Activated T-helper 2 cell treated with anti-CD3 and anti-CD28 coated beads, Interferon-gamma antibody, Interleukin-2, Interleukin-4, amounts not matched to agents 10 μg/mL and 5 μg/mL and 100 μg/mL, durations not matched to agents 14 hours and 24 hours and 36 hours (primary cell): ENCODE measurements around the gene SKAP1. TPM values are rescaled to one million over a fixed set of nuclear protein-coding genes. Genes with fewer than 3 reads are reported as not detected.

Experiments
- DNase-seq: peaks from one replicate; pipeline ENCODE4 v3.0.0; 2021; ENCODE audit warnings: low spot score
- H3K27ac Mint-ChIP-seq: one replicate; pipeline ENCODE4 v1.8.0; 2021; ENCODE audit warnings: mixed read lengths
- H3K27me3 Mint-ChIP-seq: one replicate; pipeline ENCODE4 v1.8.0; 2021; ENCODE audit warnings: low read depth, mixed read lengths
- H3K36me3 Mint-ChIP-seq: one replicate; pipeline ENCODE4 v1.8.0; 2021; ENCODE audit warnings: low read depth, mixed read lengths
- H3K4me1 Mint-ChIP-seq: one replicate; pipeline ENCODE4 v1.8.0; 2021; ENCODE audit warnings: low read depth, mixed read lengths
- H3K4me3 Mint-ChIP-seq: one replicate; pipeline ENCODE4 v1.8.0; 2021; ENCODE audit warnings: low read depth, mild to moderate bottlenecking, moderate library complexity, mixed read lengths
- H3K9me3 Mint-ChIP-seq: one replicate; pipeline ENCODE4 v1.8.0; 2021; ENCODE audit warnings: mixed read lengths
- intact Hi-C: fragments of 100-400 bp; cut with micrococcal nuclease; formaldehyde crosslinking; loops from one replicate; pipeline ENCODE4 v1.15.1; 2023
- total RNA-seq: library from RNA; stranded (reverse); gene quantifications from 2 replicates; pipeline ENCODE4 v1.2.3, GENCODE V29; 2022

Gene SKAP1
- total RNA-seq, 1 donor from 2014 or later, result 60.5 TPM

DNA sequence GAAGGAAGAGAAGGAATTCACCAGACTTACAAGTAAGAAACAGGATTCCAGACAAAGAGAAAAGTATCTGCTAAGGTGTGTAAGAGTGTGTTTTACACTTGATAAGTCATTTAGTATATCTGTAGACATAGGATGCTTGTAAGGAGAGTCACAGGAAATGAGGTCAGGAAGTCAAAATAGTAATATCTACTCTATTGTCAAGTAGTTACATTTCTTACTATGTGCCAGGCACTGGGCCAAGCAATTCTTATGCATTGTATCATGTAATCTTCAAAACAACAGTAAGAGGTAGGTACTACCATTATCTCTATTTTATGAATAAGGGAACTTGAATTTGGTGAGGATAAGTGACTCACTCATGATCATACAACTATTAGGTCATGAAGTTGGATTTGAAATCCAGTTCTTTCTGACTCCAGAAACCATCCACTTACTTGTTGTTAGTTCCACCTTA lies 193.3 kb downstream of the SKAP1 start:
- H3K27ac Mint-ChIP-seq, result no peak overlapping the region
- H3K4me3 Mint-ChIP-seq, result no peak overlapping the region
- peaks cover 35% of the 10 kb centered on the region for H3K4me1 Mint-ChIP-seq
- H3K27me3 Mint-ChIP-seq, result no peaks in the 10 kb centered on the region
- H3K36me3 Mint-ChIP-seq, result peaks cover 36% of the 10 kb centered on the region
- DNase-seq, result no peak
- no peaks in the 10 kb centered on the region for H3K9me3 Mint-ChIP-seq
- intact Hi-C loops, result no loop called here

DNA sequence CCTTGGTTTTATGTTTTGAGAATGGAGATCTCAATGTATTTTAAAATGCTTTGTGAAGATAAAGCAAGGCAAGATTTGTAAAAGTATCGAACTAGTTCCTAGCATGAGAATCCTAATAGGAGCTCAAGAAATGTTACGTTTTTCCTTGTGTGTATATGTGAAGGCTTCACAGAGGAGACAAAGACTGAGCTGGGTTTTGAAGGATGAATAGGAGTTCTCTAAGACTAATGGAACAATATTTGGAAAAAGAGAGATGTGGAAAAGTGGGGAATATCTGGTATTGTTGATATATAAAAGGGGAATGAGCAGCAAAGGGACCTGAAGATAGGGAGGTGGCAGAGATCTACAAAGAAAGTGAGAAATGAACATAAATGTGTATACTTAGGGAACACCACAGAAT lies 195.1 kb downstream of the SKAP1 start:
- Mint-ChIP-seq H3K27ac (no peak overlapping the region), H3K36me3 (peaks cover 36% of the 10 kb centered on the region), H3K9me3 (no peaks in the 10 kb centered on the region), H3K27me3 (no peaks in the 10 kb centered on the region), H3K4me1 (peaks cover 20% of the 10 kb centered on the region), H3K4me3 (no peak overlapping the region)
- intact Hi-C loops, result no loop called here
- DNase-seq, result no peak

DNA sequence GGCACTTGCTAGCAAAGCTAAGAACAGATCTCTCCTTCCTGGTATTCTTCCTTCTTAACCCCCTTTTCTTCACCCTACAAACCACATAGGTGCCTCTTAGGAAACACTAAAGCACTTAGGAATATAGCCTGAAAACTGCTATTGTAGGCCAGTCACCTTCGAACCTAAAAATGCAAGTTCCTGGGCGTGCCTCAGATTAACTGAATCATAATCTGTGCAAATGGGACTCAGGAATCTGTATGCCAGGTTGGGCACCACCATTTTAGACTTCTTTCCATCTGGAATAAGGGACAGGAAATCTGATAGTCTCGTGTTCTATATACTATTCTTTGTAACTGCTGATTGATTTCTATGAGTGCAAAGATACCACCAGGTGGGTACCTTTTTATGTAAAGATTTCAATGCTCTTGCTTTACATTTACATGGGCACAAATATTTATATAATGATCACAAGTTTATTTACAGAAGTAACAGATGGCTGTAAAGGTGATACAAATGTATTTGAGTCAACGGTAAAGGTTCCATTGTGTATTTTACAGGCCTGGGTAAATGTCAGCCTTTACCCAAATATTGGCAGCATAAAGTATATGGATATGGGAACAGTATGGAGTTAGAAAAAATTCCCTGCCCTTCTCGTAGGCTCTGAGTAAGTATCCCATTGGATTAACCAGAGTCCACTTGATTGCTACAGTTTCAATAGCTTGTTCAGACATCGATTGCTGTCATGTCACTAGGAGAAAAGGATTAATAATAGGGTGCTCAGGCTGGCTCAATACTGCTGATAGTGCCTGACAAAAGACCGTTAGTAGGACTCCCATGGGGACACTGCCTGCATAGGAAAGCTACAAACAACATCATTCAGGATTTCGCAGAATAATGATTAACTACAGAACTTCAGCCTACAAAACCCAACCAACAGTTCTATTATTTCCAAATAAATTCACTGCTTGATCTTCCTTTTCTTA lies 197.7 kb downstream of the SKAP1 start:
- Mint-ChIP-seq H3K9me3 (no peaks in the 10 kb centered on the region), H3K4me1 (peaks cover 5% of the 10 kb centered on the region), H3K4me3 (no peak overlapping the region), H3K36me3 (peaks cover 26% of the 10 kb centered on the region), H3K27me3 (no peaks in the 10 kb centered on the region), H3K27ac (no peak overlapping the region)
- DNase-seq, result no peak
- intact Hi-C loops, result no loop called here

DNA sequence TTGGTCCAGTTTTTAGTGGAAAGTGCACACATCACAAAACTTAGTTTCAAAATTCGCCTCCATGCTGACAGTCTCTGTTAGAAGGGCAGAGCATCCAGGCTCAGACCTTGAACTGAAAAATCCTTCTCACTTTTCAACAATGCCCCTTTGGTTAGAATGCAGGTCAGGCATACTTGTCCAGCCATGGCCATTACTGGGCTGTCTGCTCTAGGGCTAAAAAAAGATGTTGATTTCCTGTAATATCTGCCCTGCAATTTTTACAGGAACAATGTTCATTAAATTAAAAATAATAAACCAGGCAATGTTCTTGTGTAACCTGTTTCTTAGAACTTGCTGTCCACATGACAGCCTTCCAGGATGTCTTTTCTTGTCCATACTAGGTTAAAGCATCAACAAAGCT lies 200.1 kb downstream of the SKAP1 start:
- Mint-ChIP-seq H3K36me3 (peaks cover 20% of the 10 kb centered on the region), H3K9me3 (no peaks in the 10 kb centered on the region)

DNA sequence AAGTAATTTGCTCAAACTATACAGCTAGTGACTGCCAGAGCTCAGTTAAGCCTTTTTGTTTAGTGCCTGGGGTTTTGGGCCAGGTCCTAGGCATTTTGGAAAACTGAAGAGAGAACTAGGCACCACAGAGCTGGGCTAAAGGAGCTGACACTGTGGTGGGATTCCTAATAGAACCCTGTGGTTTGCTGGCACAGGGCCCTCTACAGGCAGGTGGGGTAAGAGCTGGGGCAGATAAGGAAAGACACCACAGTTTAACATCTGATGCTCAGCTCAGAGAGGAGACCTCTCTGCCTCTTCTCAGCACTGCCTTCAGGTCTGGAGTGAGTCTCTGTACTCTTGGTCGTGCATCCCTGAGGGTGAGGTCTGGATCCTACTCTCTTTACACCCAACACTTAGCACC lies 201.3 kb downstream of the SKAP1 start:
- no peak for DNase-seq
- Mint-ChIP-seq H3K4me3 (no peak overlapping the region), H3K27ac (no peak overlapping the region), H3K9me3 (no peaks in the 10 kb centered on the region), H3K4me1 (peaks cover 16% of the 10 kb centered on the region), H3K36me3 (peaks cover 11% of the 10 kb centered on the region), H3K27me3 (no peaks in the 10 kb centered on the region)
- intact Hi-C loops, result no loop called here

More for the DNA sequence above, 200.1 kb downstream of the SKAP1 start:
- no peak overlapping the region for H3K27ac Mint-ChIP-seq
- intact Hi-C loops, result no loop called here
- DNase-seq, result no peak
- peaks cover 8% of the 10 kb centered on the region for H3K4me1 Mint-ChIP-seq
- no peaks in the 10 kb centered on the region for H3K27me3 Mint-ChIP-seq
- H3K4me3 Mint-ChIP-seq, result no peak overlapping the region

DNA sequence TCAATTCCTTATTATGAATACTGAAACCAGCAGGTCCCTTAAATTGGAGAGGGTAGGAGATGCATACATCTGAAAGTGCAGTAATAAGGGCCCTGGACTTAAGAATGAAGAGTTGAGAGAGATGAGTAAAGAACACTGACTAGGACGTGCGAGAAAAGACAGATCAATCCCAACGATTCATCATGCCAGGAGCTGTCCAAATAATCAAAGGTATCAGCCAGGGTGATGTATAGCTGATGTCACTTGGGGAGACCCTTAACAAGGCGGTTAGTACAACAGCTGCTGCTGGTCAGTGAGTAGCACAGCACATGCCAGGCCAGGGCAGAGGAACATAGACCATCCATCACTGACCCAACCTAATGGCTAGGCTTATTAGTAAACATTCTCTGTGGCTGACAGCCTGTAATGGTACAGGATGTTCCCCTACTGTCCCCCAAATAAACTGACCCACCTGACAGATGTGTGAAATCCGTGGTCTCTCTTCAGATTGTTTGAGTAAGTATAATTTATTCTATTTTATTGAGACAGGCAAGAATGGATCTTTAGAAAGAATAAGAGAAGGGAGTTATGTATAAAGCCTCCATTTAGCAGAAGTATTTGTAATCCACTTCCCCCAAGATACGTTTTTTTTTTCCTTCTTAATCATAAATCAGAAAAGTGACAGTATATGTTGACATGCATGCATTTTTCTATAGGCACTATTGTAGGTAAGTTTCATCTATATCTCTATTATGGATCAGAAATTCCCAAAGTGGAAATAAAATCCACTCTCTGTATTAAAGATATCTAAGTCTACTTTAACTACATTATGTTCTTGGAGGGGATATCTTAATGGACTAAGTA lies 204.1 kb downstream of the SKAP1 start:
- no peak overlapping the region for H3K27ac Mint-ChIP-seq
- intact Hi-C loops, result no loop called here
- no peak for DNase-seq
- H3K4me1 Mint-ChIP-seq, result peaks cover 18% of the 10 kb centered on the region
- no peak overlapping the region for H3K4me3 Mint-ChIP-seq
- H3K36me3 Mint-ChIP-seq, result peaks cover 3% of the 10 kb centered on the region
- no peaks in the 10 kb centered on the region for H3K27me3 Mint-ChIP-seq
- H3K9me3 Mint-ChIP-seq, result no peaks in the 10 kb centered on the region

DNA sequence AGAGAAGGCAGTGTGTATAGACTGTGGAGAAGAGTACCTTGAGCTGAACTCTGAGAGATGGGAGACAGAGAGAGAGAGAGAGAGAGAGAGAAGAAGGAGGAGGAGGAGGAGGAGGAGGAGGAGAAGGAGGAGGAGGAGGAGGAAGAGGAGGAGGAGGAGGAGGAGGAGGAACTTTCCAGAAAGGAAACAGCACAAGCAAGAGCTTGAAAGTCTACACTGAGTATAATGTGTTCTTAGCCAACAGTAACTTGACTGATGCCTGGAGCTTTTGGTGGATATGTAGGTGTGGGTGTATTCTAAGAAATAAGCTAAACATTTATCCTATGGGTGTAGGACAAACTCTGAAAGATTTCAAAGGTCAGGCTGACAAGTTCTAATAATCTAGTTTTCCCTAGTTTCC lies 206.1 kb downstream of the SKAP1 start:
- Mint-ChIP-seq H3K27ac (no peak overlapping the region), H3K27me3 (no peaks in the 10 kb centered on the region), H3K4me1 (peaks cover 18% of the 10 kb centered on the region), H3K36me3 (no peaks in the 10 kb centered on the region), H3K9me3 (no peaks in the 10 kb centered on the region), H3K4me3 (no peak overlapping the region)
- intact Hi-C loops, result no loop called here
- DNase-seq, result no peak

DNA sequence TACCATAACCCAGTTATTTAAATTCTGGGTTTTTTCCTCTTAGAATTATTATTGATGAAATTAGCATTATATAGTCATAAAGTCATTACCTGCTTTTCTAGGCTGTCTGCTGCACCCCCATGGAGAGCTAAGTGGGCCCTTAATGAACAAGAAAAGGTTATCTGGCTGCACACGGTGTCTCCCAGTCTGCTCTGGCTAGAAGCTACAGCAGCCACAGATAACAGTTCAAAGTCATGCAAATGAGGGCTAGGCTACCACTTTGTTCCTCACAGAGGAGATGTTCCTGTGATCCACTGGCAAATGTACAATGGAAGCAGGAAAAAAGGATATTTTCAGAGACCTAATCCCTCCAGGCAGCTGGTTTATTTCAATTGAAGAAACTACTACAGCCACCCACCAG lies 210.4 kb downstream of the SKAP1 start:
- H3K36me3 Mint-ChIP-seq, result peaks cover 10% of the 10 kb centered on the region
- H3K27me3 Mint-ChIP-seq, result no peaks in the 10 kb centered on the region
- no peak for DNase-seq
- no peaks in the 10 kb centered on the region for H3K9me3 Mint-ChIP-seq
- H3K4me3 Mint-ChIP-seq, result no peak overlapping the region
- intact Hi-C loops, result no loop called here
- peaks cover 8% of the 10 kb centered on the region for H3K4me1 Mint-ChIP-seq
- H3K27ac Mint-ChIP-seq, result no peak overlapping the region

DNA sequence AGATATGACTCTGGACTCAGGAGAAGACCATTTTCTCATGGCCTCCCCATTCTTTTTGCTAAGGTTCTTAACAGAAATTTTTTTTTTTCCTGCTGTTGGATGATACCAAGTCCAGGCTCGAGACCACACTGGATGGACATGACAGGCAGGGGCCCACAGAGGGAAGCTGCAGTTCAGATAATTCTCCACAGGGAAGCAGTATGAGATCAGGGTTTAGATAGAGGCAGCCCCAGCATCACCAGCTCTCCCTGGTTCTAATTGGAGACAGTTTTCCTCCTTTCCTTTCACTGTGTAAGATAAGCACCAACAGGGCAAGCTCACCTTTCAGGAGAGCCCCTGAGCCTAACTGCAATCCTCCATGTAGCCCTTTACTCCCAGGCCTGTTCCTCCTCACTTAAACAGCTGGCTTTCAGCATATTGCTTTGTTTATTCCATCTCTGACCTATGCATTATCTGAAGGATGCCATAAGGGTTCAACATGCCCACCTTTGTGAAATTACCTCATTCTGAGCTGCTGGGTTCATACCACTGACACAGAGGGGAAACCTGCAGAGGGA lies 214.4 kb downstream of the SKAP1 start:
- Mint-ChIP-seq H3K9me3 (no peaks in the 10 kb centered on the region), H3K27ac (no peak overlapping the region), H3K36me3 (peaks cover 27% of the 10 kb centered on the region), H3K4me3 (no peak overlapping the region), H3K27me3 (no peaks in the 10 kb centered on the region), H3K4me1 (peaks cover 5% of the 10 kb centered on the region)
- intact Hi-C loops, result no loop called here
- no peak for DNase-seq

DNA sequence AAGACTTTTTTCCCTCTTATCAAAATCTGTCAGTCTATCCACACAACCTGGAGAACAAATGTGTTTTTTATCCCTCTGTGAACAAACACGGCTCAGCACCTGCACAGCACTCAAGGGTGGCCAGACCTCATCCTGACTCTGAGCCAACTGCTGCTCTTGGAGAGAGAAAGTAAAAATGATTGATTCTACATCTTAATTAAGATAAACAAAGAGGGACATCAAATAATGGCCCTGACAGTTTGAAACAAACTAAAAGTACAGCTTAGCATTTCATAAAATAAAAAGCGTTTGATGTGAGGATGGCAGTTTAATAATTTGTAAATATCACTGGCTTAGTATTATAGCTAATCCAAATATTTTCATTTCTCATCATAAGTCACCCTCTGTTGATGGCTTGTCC lies 216.2 kb downstream of the SKAP1 start:
- Mint-ChIP-seq H3K36me3 (peaks cover 34% of the 10 kb centered on the region), H3K27ac (no peak overlapping the region), H3K9me3 (no peaks in the 10 kb centered on the region), H3K27me3 (no peaks in the 10 kb centered on the region), H3K4me3 (no peak overlapping the region), H3K4me1 (peaks cover 5% of the 10 kb centered on the region)
- intact Hi-C loops, result no loop called here
- no peak for DNase-seq

DNA sequence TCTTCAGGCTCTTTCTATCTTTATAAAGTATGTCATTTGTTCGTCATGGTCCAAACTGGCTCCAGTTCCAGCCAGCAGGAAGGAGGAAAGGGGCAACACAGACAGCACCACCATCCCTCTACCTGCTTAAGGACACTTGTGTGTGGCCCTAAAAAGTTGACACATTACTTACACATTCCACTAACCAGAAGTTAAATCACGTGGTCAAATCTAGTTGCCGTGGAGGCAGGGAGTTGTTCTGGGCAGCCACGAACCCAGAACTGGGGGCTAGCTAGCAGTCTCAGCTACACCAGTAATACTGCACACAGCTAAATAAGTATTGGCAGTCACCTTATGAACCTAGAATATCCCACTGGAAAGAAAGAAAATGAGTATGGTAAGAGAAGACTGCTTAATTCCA lies 218.2 kb downstream of the SKAP1 start:
- peaks cover 7% of the 10 kb centered on the region for H3K4me1 Mint-ChIP-seq
- no peak for DNase-seq
- no peak overlapping the region for H3K27ac Mint-ChIP-seq
- peaks cover 24% of the 10 kb centered on the region for H3K36me3 Mint-ChIP-seq
- no peak overlapping the region for H3K4me3 Mint-ChIP-seq
- intact Hi-C loops, result no loop called here
- H3K27me3 Mint-ChIP-seq, result no peaks in the 10 kb centered on the region
- H3K9me3 Mint-ChIP-seq, result no peaks in the 10 kb centered on the region

DNA sequence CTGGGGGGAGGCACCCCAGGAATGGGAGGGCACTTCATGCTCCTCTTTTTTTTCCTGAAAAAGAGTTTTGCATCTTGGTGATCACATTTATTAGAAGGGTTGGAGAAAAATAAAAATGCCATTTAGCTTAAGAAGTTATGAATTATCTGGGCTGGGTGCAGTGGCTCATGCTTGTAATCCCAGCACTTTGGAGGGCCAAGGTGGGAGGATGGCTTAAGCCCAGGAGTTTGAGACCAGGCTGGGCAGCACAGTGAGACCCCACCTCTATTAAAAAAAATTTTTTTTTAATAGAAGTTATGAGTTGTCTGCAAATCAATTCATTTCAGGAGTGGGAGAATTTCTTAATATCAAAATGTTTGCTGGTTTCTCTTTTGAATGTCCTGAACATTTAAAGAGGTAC lies 219.0 kb downstream of the SKAP1 start:
- intact Hi-C loops, result no loop called here
- Mint-ChIP-seq H3K4me1 (peaks cover 7% of the 10 kb centered on the region), H3K4me3 (no peak overlapping the region), H3K27me3 (no peaks in the 10 kb centered on the region), H3K36me3 (peaks cover 24% of the 10 kb centered on the region), H3K9me3 (no peaks in the 10 kb centered on the region), H3K27ac (no peak overlapping the region)
- DNase-seq, result no peak

DNA sequence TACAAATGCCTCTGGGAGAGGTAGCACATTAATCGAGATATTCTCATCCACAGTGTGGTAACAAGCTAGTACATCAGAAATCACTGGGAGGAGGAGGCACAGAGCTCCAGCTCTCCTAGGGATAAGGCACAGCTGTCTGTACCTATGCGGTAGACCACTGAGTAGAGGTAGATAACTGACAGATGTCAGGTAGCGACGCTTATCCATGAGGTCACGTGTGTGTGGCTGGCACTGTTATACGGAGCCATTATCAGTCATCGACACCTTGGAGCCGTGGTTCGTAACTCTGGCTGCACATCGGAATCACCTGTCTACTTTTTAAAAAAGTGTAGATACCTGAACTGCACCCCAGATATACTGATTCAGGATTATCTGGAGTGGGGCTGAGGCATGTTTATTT lies 220.0 kb downstream of the SKAP1 start:
- Mint-ChIP-seq H3K4me1 (peaks cover 10% of the 10 kb centered on the region), H3K27me3 (no peaks in the 10 kb centered on the region), H3K4me3 (no peak overlapping the region), H3K9me3 (no peaks in the 10 kb centered on the region), H3K27ac (no peak overlapping the region), H3K36me3 (peaks cover 28% of the 10 kb centered on the region)
- DNase-seq, result no peak
- intact Hi-C loops, result no loop called here
